ENCODE results near the gene RARRES2.
"Not testable (repeated sequence)": the region's sequence is repeated elsewhere in the genome, so short reads cannot be mapped to it uniquely, and the experiment has no call there.

The RARRES2 gene

DNA sequence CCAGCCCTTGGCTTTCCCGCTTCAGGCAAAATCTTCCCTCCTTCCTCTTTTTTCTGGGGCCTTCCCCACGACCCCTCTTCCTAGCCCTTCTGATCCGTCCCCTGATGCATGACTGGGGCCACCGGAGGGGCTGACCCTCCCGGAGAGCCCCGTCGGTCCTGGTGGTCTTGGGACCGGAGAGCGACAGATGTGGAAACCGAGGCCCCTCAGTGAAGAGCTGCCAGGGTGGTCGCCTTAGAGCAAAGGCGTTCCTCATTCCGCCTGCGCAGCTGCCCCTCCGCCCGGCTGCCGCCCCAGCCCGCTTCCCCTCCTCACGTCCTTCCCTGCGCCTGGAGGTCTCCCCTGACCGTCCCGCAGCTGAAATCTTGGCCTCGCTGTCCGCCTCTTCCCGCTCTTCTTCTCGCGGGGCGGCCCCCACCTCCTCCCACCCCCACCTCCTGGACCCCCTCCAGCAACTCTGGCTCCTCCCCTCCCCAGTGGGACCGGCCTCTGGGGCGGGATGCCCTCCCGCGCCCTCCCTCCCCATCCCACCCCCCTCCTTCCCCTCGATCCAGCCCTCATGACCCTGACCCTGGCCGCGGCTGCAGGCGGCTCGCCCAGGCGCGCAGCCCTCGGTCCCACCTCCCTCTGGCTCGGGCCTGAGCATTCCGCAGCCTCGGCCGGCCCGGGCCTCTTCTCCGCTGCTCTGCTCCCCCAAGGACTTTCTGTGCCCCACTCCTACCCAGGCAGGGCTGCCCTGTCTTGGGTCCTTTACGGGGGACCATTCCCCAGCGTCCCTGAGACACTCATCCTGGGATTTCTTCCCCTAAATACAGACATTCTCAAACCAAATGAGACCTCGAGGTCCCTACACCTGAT lies at the start of gene RARRES2:
Gene RARRES2 (minus strand): TSS at position 367 of the 858 bp plus-strand sequence. CDS start 1,020 bp downstream, outside the sequence.
- DNase-seq (ENCODE audit: low read depth in 2 of 3, low spot score in 2 of 3), result no peak

DNA sequence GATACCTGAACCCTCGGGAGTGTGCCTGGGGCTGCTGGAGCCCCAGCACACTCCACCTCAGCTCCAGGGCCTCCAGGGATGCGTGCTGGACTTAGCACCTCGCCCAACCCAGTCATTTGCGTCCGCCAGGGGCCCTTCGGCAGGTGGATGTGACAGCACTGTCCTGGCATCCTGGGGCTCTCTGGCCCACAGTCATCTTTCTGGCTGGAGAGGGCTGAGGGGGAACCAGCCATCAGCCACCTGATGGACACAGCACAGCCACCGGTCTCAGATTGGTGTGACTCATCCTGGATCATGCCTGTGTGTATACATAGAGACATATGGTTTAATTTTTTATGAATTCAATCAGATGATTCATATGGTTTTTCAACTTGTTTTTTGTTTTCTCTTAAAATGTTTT lies 48.8 kb upstream of the RARRES2 start:
- DNase-seq (ENCODE audit: low read depth in 2 of 3, low spot score in 2 of 3), result no peak

DNA sequence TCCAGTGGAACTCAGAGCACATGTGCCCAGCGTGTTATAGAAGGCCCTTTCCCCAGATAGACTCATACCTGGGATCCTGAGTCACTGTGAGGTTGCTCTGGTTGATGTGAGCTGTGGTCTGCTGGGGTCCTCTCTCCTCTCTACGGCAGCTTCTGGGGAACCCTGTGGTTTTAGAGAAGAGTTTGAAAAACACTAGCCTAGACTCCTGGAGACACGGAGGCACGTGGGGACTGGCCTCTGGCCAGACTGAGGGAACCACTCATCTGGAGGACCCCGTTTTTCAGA lies 48.0 kb upstream of the RARRES2 start:
- no peak for DNase-seq (ENCODE audit: low read depth in 2 of 3, low spot score in 2 of 3)

DNA sequence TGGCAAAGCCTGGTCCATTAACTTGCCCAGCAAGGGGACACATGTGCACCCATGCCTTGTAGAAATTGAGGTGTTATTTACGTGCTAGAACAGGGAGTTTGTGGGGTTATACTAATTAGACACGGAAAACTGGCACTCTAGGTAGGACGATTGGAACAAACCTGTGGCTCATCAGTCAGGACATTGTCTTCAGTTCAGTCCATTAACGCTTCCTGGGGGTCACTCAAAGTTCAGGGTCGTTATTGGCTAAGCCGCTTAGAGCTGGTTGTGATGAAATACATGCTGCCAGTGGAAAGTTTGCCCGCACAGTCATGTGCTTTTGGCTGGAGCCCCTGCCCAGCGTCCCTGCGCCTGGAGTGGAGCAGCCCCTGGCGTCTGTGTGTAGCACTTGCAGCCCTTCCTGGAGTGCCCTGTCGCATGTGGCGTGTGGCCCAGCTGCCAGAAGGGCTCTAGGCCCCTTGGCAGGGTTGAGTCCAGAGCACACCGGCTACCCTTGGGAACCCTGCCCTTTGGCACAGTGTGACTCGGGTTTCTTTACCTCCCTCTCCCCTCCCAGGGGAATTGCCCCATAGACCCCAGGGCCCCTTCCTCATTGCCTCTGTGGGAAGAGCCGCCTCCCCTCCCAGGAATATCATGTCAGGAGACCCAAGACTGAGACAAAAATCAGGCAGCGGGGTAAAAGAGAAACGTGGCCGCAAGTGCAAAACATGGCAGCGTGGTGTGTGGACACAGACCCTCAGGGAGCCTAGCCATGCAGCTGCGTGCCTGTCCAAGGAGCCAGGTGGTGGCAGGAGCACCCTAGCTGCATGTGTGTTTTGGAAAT lies 47.5 kb upstream of the RARRES2 start:
- no peak for DNase-seq (ENCODE audit: low read depth in 2 of 3, low spot score in 2 of 3)

DNA sequence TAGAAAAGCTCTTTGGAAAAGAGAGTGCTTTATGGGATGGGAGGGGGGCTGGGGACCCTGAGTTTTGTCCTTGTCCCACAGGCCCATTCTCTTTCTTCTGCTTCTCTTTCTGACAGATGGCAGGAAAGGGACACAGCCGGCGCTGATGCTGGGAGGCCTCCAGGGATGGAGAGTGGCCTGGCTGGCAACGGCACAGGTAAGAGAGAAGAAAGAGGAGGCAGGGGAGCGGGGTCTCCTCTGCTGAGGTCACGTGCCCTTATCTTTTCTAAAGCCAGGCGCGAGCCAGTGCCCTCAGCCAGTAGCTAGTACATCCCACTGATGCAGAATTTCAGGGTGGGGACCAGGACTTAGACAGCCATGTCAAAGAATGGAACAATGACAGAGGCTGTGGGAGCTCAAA lies 46.9 kb upstream of the RARRES2 start:
- no peak for DNase-seq (ENCODE audit: low read depth in 2 of 3, low spot score in 2 of 3)

DNA sequence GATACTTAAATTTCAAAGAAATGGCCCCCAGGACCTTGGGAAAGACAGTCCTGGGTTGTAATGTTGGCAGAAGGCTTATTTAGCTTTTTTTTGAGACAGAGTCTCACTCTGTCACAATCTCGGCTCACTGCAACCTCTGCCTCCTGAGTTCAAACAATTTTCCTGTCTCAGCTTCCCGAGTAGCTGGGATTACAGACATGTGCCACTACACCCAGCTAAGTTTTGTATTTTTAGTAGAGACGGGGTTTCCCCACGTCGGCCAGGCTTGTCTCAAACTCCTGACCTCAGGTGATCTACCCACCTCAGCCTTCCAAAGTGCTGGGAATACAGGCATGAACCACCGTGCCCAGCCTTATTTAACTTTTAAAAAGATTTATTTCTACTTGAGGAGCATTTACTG lies 44.5 kb upstream of the RARRES2 start:
- not testable (repeated sequence) for DNase-seq (ENCODE audit: low read depth in 2 of 3, low spot score in 2 of 3)

DNA sequence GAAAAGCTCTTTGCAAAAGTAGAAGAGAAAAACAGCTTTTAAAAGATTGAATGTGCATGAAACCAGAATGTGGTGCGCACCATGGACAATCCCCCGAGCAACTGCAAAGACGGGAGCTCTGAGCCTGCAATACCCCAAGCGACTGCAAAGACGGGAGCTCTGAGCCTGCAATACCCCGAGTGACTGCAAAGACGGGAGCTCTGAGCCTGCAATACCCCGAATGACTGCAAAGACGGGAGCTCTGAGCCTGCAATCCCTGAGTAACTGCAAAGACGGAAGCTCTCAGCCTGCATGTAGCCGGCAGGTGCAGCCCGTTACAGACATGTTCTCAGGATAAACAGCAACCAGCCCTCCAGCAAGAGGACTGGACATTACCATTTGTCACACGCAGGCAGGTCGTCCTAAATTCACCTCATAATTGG lies 43.9 kb upstream of the RARRES2 start:
- no peak for DNase-seq (ENCODE audit: low read depth in 2 of 3, low spot score in 2 of 3)

DNA sequence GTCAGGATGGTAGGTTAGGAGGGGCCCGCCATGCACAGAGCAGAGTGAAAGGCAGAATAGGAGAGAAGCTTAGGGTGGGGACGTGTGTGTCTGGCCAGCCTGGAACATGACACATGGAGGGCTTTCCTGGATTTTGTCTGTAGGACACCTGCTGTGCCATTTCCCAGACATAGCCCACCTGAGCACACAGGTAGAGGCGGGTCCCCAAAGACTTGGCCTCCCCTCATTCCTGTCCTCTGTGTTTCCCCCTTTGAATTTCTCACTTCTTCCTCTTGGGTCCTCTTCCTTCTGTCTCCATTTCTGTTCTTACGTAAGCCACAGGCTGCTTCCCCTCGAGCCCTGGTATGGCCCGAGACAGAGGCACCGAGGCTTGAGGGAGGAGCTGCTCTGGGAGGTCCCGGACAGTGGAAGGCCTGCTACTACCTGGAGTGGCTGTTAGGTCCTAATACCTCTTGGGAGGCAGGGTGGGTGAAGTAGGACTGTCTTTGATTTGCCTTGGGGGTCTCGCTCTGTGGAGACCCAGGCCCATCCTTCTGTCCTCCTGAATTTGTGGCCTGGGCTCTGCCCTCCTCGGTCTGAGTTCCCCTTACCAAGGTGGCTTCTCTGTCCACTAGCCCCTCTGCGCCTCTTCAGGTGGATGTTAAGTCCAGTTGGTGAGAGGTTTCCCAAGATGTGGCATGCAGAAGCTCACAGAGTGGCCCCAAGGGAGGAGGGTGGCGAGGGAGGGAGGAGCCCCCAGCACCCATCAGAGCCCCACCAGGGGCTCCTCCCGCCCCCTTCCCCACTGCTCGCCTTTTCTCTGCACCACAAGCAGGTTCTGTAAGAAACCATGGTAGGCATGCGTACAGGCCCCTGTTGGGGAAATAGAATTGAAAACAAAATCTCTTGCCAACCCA lies 43.2 kb upstream of the RARRES2 start:
- no peak for DNase-seq (ENCODE audit: low read depth in 2 of 3, low spot score in 2 of 3)

DNA sequence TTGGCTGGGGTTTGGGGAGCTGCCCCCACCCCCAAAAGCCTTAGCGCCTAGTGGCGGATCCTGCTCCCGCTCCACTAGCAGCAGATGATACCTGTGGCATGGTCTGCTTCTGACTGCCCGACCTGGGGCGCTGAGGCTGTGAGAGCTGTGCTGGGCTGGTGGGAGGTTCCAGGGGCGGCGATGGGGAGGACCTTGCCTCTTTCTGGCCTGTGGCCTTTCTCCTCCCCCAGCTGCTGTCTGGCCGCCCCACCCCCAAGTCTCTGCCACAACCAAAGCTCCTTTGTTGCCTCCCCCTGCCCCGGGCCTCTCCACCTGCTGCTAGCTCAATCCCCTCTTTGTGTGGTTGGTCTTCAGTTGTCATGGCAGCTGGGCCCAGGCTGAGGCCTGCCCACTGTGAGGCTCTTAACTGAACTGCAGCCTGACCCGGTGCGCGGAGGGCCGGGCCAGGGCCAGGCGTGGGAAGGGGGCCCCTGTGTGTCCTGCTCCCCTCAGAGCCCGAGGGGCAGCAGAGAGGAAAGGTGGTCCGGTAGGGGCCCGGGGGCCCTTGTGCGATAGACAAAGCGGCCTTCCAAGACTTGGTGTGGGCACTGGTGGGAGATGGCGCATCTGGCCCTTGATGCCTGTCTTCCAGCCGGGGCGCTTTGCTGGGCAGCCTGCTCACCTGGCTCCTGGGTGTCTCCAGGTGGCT lies 42.4 kb upstream of the RARRES2 start:
- no peak for DNase-seq (ENCODE audit: low read depth in 2 of 3, low spot score in 2 of 3)

DNA sequence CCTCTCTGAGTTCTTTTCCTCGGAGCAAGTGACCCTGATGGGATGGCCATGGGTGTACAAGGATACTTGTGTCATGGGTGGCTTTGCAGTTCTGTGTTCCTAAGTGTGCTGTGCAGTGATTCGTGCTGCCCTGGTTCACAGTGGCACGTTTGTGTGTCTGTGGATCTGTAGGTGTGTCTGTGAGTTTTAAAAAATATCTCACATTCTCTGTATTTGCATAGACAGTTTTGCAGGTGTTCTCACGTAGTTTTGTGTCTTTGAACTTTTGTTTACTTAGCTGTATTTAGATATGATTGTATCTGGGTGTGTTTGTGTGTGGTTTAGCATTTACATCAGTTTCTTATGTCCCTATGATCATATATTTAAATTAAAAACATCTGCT lies 41.4 kb upstream of the RARRES2 start:
- DNase-seq (ENCODE audit: low read depth in 2 of 3, low spot score in 2 of 3), result no peak

DNA sequence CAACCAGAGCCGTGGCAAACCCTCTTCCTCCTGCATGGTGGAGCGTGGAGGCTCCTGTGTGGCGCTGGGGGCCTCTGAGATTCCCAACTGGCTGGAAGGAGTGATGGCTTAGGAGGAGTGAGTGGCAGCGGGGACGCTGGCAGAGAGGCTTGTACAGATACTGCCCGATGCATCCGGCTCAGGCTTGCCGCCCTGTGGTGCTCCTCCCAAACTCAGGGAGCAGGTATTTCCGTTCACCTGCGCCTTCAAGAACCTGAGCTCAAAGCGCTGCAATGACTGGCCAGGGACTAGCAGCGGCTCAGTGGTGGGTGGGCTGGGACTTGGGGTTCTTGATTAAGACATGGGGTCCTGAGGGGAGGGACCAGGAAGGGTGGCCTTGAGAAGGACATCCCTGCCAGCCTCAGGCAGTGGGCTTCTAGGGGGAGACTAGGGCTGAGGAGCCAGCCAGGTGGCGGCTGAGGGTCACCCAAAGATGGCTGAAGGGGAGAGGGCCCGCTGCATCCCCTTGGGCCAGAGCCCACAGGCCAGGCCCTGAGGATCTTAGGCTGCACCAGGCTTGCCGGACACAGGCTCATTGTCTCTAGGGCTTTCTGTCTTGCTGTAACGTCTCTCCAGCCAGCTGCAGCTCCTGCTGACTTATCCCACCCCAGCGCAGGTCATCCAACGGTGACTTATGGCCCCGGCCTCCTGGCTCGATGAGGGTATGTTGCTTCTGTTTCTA lies 40.9 kb upstream of the RARRES2 start:
- no peak for DNase-seq (ENCODE audit: low read depth in 2 of 3, low spot score in 2 of 3)

DNA sequence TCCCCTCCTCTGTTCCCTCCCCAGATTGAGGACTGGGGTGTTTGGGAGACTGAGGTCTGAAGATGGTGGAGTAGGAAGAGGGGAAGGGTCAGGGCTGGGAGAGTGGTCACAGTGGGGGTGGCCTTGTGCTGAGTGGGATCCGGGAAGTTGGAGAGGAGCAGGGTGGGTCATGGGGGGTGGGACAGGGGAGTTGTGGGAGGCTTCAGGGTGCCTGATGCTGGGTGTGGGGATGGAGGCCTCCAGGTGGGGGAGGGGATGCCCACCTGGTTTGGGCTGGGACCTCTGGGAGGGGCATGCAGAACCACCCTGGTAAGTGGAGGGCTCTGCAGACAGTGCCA lies 40.3 kb upstream of the RARRES2 start:
- DNase-seq (ENCODE audit: low read depth in 2 of 3, low spot score in 2 of 3), result no peak

DNA sequence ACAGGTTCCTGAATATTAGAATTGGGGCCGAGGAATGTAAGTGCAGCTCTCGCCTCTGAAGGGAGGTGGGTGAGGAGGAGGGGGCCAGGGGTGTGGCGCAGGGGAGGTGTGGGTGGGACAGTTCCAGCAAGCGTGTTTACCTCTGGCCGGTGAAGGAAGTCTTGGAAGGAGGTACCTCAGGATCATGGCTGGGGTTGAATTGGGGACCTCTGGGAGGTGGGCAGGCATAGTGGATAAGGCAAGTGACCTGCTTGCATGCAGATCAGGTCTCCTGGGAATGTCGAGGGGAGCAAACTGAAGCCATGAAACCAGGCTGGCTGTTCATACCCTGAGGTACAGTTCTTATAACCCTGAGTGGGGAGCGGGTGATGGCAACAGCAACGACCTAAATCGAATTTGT lies 39.7 kb upstream of the RARRES2 start:
- DNase-seq (ENCODE audit: low read depth in 2 of 3, low spot score in 2 of 3), result no peak

DNA sequence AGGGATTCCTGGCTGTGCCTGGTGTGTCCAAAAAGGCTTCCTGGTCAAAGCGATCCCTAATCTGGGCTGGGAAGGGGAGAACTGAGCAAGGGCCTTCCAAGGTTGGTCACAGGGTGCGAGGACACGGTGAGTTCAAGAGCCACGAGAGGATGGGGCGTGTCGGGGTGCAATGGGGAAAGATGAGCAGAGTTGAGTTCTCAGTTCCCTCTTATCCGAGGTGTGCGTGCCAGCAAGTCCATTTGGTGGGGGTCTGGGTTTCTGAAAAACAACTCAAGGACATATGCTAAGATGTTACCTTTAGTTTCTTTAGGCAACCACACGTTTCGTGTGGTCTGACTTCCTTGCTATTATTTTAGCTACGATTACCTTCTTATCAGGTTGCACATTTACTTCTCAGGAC lies 39.0 kb upstream of the RARRES2 start:
- no peak for DNase-seq (ENCODE audit: low read depth in 2 of 3, low spot score in 2 of 3)

DNA sequence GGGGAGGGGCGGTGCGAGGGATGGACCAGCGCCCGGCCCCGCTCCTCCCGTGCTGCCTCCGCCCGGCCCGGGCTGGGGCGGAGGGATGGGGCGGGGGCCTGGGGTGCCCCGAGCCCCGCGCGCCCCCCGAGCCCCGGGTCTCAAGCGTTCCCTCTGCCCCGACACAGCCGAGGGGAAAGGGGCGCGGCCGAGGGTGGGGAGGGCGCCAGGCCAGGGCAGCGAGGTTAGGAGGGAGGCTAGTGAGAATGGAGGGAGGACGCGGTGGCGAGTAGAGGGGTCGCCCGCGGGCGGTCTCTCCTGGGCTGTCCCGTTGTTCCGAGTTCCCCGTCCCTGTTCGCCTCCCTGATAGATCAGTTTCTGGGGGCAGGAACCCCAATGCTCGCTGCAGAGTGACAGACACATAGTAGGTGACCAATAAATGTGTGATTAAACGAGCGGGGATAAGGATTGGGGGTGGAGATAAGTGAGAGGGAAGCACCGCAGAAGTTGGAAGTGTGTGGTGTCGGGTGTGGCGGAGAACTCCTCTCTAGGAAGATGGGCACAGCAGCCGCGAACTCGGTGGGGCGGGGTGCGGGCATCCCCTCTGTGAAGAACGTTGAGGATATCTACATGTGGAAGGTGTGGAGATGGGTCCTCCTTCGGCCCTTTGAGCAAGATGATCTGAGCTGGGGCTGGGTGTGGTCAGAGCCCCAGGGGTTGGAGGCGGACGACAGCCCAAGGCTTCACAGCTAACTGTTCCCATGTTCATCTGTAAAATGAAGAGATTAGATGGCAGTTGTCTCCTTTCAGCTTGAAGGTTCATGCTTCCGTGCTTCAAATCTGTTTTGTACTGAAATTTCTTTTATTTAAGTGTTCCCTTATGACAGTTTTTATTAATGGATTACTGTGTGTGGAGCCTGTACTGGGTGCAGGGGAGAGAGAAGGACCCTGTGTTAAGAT lies 38.3 kb upstream of the RARRES2 start:
- no peak for DNase-seq (ENCODE audit: low read depth in 2 of 3, low spot score in 2 of 3)

DNA sequence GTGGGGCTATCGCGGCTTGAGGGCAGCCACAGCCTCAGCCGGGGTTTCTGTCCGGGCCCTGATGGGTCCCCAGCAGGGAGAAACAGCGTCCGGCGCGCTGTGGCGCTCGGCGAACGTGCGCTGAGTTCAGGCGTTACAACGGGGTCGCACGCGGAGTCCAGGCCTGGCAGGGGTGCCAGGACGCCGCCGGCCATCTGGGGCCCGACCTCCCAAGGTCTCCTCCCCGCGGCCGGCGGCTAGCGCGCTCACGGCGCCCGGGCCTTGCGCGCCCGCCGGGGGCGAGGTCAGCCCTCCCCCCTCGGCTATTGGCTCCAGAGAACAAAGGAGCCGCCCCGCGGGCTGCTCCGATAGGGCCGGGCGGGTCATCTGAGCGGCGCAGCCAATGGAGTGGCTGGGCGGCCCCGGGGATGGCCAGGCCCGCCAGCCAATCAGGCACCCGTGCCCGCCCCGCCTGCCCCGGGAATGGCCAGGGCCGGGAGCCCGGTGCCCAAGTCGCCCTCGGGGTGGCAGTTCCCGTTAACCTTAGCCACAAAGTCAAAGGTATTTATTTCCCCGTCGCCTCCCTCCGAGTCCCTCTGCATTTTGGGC lies 37.5 kb upstream of the RARRES2 start, which contains the start of gene ZNF775:
Gene ZNF775 (plus strand): TSS at position 478 of the 588 bp plus-strand sequence. CDS start 9,141 bp downstream, outside the sequence.
- peak; percentile 74 to 92 (median 77) for DNase-seq (ENCODE audit: low read depth in 2 of 3, low spot score in 2 of 3)

DNA sequence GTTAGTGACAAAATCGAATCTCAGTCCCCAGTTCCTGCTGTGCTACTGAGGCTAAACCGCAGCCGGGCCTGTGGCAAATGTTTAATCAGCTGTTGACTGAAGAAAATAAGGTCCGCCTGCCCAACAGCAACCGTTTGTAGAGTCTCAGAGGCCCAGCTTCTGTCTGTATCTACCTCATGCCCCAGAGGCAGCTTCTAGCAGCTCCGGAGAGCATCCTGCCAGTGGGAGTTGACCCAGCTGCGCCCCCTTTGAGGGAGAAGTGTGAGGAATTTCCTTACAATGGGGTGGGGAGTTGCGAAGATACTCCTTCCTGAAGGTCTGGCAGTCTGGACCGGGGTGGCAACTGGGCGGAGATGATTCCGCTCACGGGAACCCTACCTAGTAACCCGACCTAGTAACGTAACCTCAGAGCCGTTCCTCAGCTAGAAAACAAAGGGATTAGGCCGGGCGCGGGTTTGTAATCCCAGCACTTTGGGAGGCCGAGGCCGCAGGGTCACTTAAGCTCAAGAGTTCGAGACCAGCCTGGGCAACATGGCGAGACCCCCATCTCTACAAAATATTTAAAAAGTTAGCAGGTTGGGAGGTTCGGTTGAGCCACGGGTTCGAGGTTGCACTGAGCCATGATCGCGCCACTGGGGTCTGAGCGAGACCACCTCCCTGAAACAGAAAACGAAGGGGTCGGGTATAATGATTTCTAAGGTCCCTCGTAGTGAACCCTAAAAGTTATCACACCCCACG lies 36.9 kb upstream of the RARRES2 start:
- no peak for DNase-seq (ENCODE audit: low read depth in 2 of 3, low spot score in 2 of 3)

DNA sequence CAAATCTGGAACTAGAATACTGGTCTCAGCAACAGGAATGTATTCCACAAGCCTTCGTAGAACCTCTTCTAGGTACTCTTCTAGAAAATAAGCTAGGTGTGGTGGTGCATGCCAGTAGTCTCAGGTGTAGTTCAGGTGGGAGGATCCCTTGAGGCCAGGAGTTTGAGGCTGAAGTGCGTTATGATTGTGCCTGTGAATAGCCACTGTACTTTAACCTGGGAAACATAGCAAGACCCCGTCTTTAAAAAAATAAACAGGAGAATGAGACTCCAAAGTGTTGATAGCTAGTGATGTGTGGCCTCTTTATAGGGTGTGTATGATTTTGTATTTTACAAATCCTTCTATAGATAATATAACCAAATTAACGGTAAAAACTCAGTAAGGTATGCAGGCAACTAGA lies 36.2 kb upstream of the RARRES2 start:
- DNase-seq (ENCODE audit: low read depth in 2 of 3, low spot score in 2 of 3), result no peak
